Activated CD4-positive, alpha-beta T cell treated with anti-CD3 and anti-CD28 coated beads, Interleukin-2, amount 10 ng/mL, durations not matched to agents 7 days and 5 days (primary cell): ENCODE results near the gene ATF5. TPM values are rescaled to one million over a fixed set of nuclear protein-coding genes. Genes with fewer than 3 reads are reported as not detected.
"Not testable (repeated sequence)": the region's sequence is repeated elsewhere in the genome, so short reads cannot be mapped to it uniquely, and the experiment has no call there.

Experiments used
- CTCF ChIA-PET: fragments of 350-600 bp; sonication (Branson Sonifier 250); formaldehyde crosslinking; loops from one replicate; lab custom pipeline; 2021; ENCODE audit warnings: antibody characterized with exemption; lab: Charles Lee
- POLR2A ChIA-PET: fragments of 350-600 bp; sonication (Branson Sonifier 250); formaldehyde crosslinking; loops from one replicate; lab custom pipeline; 2021; ENCODE audit warnings: antibody characterized with exemption; lab: Charles Lee
- DNase-seq: peaks from one replicate; pipeline ENCODE4 v3.0.0-alpha.2; 2020
- H3K27ac Mint-ChIP-seq: one replicate; pipeline ENCODE4 v1.8.0; 2021; ENCODE audit warnings: mild to moderate bottlenecking, moderate library complexity, mixed read lengths
- H3K27me3 Mint-ChIP-seq: one replicate; pipeline ENCODE4 v1.8.0; 2021; ENCODE audit warnings: mixed read lengths
- H3K36me3 Mint-ChIP-seq: one replicate; pipeline ENCODE4 v1.8.0; 2021; ENCODE audit warnings: low read depth, mixed read lengths
- H3K4me1 Mint-ChIP-seq: one replicate; pipeline ENCODE4 v1.8.0; 2021; ENCODE audit warnings: mixed read lengths
- H3K4me3 Mint-ChIP-seq: one replicate; pipeline ENCODE4 v1.8.0; 2021; ENCODE audit warnings: mild to moderate bottlenecking, moderate library complexity, mixed read lengths
- H3K9me3 Mint-ChIP-seq: one replicate; pipeline ENCODE4 v1.8.0; 2021; ENCODE audit warnings: mixed read lengths
- total RNA-seq, 2 experiments: library from RNA; stranded (reverse); gene quantifications; one replicate each; pipeline ENCODE4 v1.2.3, GENCODE V29; 2021

Gene ATF5
- total RNA-seq, 2 experiments from 2014 or later = 10.5 to 12.1 TPM

DNA sequence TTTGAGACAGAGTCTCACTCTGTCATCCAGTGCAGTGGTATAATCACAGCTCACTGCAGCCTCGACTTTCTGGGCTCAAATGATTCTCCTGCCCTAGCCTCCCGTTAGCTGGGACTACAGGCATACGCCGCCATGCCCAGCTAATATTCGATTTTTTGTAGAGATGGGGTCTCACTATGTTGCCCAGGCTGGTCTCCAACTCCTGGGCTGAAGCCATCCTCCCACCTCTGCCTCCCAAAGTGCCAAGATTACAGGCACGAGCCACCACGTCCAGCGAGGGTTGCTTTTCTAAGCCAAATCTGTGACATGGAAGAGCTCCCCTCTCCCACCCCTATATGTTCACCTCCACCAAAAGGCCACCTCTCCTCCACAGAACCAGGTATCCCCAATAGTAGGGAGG, 10.9 kb upstream of the ATF5 start:
- Mint-ChIP-seq H3K36me3 (peaks cover 61% of the 10 kb centered on the region), H3K4me3 (no peak overlapping the region), H3K27ac (no peak overlapping the region), H3K9me3 (no peaks in the 10 kb centered on the region), H3K4me1 (peaks cover 34% of the 10 kb centered on the region), H3K27me3 (no peaks in the 10 kb centered on the region)
- CTCF ChIA-PET = interaction anchor here (0.7 to 1.5 kb wide), 3 partner anchors 9 to 448 kb away, joined by 4 to 9 read pairs (median 5); no protein-coding TSS in a partner anchor
- DNase-seq = no peak
- POLR2A ChIA-PET = interaction anchor here (0.8 kb wide), 1 partner anchor 24 kb away, joined by 4 read pairs; no protein-coding TSS in a partner anchor

DNA sequence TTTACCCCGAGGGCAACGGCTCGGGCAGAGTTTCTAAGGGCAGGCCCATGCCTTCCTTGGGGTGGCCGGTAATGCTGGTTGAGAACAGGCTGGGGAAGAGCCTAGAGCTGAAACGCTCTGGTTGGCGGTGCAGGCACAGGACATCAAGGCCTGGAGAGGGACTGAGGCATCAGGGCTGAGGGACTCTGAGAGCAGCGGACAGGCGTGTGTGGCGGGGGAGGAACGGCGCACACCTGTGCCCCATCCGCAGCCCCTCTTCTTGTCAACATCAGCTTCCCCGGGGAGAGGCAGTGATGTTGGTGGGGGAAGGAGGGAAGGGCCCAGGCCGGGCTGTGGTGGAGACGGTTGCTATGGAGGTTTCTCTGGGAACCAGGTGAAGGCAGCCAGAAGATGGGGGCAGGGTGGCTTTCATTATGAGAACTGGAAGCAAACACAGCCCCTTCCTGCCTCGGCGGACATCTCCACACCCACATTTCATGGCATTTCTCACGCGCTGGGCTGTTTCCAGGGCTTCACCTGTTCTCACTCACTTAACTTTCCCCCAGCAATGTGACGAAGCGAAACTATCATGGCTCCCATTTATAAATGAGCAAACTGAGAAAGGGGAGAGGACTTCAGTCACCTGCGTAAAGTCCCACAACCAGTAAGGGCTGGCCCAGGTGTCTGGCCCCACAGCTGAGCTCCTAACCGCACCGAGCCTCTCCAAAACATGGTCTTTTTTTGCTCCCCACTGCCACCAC, 8.2 kb upstream of the ATF5 start:
- Mint-ChIP-seq H3K27ac (no peak overlapping the region), H3K36me3 (peaks cover 55% of the 10 kb centered on the region), H3K4me1 (peaks cover 39% of the 10 kb centered on the region), H3K4me3 (no peak overlapping the region), H3K27me3 (no peaks in the 10 kb centered on the region), H3K9me3 (no peaks in the 10 kb centered on the region)
- DNase-seq = no peak
- CTCF ChIA-PET = interaction anchor here (1.3 kb wide), 1 partner anchor 14 kb away, joined by 4 read pairs; no protein-coding TSS in a partner anchor
- POLR2A ChIA-PET = no interaction called here

DNA sequence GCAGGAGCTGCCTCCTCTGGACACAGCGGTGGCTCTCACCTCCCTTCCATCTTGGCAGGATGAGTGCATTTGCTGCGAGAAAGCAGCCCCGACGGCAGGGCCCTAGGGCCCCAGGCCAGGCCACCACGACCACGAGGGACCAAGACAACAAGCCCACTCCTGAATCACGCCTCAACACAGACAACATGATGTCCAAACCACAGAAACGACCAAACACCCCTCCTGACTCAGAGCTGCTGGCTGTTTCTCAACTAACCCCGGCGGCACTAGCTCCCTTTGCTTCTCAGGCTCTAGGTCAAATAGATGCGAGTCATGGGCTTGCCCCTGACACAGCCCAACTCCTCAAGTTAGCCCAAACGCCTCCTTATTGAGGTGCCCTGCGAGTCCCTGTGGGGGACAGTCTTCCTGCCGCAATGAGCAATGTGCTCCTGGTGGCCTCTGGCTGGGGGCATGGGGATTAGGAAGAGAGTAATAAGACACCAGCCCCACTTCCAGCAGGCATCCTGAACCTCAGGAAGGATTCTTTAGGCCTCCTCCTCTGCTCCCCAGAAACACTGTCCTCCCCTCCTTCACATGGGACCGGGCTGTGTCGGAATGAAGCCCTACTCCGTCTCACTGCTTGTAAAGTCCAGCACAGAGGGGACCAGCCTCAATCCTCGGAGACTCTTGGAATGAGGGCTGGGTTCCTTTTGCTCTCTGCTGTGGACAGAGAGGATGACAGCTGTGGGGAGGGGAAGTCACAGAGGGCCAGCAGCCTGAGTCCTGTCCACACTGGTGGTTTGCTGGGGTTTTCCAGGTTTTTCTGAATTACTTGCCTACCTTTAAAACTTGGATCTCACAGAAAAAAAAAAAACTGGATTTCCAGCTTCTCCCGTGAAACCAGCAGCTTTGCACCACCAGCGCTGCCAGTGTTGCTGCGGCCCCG, 6.9 kb upstream of the ATF5 start:
- POLR2A ChIA-PET = no interaction called here
- Mint-ChIP-seq H3K27me3 (no peaks in the 10 kb centered on the region), H3K36me3 (peaks cover 53% of the 10 kb centered on the region), H3K9me3 (no peaks in the 10 kb centered on the region), H3K4me3 (no peak overlapping the region), H3K27ac (no peak overlapping the region), H3K4me1 (peaks cover 42% of the 10 kb centered on the region)
- CTCF ChIA-PET = interaction anchor here (0.6 to 1.3 kb wide), 3 partner anchors 15 to 447 kb away, joined by 3 to 4 read pairs (median 3); no protein-coding TSS in a partner anchor
- no peak for DNase-seq

DNA sequence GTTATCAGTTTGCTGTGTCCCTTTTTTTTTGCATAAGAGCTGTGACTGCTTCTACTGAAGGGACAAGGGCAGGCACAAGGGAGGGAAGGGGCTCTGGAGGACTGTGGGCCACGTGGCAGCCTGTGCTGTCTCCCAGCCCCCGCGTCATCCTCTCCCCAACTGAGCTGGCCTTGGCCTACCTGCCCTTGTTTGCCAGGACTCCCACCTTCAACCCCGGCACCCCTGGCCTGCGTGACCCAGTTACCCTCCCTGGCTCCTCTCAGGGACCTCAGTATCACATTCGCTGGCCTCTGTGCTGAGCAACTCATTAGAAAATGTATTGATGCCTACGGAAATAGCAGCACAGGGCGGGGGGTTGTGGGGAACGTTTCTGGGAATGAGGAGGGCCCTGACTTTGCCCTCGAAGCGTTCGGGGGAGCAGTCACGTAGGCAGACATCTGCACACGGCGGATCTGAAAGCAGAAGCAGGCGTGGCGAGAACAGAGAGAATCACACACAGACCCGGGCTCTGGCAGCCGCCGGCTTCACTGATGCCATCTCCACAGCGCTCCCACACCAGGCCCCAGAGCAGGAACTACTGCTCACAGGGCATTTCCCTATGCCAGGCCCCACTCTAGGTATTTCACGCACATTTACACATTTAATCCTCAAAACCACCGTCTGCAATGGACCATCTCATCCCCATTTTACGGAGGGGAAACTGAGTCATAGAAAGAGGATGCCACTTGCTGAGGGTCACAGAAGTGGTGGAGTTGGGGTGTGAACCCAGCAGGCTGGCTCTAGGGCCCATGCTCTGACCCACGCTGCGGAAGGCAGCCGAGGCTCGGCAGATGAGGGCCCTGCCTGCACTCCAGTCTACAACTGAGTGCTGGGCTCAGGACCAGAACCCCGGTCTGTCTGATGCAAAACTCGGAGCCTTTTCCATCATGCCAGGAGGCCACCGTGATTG, 5.7 kb upstream of the ATF5 start:
- POLR2A ChIA-PET = no interaction called here

DNA sequence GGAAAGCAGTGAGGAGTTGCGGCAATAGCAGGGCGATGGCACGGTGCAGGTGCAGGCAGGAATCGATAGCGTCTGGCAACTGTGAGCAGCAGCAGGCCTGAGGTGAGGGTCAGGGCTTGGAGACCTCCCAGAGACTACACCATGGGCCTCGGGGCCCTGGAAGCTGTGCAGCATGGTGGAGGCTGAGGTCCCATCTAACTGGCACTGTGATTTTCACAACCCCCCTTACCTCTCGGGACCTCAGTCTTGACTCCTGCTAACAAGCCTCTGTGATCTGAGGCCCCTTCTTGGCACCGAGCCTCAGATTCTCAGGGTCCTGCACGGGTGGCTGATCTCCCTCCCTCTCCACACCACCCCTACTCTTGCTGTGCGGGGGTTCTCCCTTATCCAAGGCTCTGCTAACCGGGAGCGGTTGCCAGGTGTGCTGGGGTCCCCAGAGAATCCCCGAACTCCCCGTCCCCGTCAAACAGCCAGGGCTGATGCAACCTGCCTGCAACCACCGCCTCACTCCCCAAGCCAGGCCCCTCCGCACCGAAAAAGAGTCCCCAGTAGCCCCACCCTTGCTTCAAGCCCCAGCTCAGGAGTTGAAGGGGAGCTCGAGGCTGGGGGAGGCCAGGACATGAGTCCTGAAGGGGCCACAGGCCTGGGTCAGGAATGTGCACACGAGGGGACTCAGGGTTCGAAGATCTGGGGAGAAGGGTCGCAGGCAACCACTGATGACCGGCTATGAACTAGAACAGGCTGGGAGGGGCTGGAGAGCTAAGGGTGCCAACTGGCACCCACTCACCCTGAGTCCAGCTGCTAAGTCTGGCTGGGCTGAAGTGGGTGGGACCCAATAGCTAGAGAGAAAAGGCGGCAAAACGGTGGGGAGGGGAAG, 4.8 kb upstream of the ATF5 start:
- Mint-ChIP-seq H3K4me1 (peaks cover 51% of the 10 kb centered on the region), H3K27me3 (no peaks in the 10 kb centered on the region), H3K4me3 (no peak overlapping the region), H3K36me3 (peaks cover 59% of the 10 kb centered on the region), H3K9me3 (no peaks in the 10 kb centered on the region), H3K27ac (no peak overlapping the region)
- CTCF ChIA-PET = interaction anchor here (0.6 to 1.1 kb wide), 2 partner anchors 16 to 17 kb away, joined by 3 read pairs; no protein-coding TSS in a partner anchor
- DNase-seq = no peak
- POLR2A ChIA-PET = no interaction called here

More for the DNA sequence above, 5.7 kb upstream of the ATF5 start:
- CTCF ChIA-PET = interaction anchor here (0.6 kb wide), 1 partner anchor 445 kb away, joined by 3 read pairs; no protein-coding TSS in a partner anchor
- Mint-ChIP-seq H3K27ac (no peak overlapping the region), H3K4me3 (no peak overlapping the region), H3K4me1 (peaks cover 48% of the 10 kb centered on the region), H3K36me3 (peaks cover 53% of the 10 kb centered on the region), H3K9me3 (no peaks in the 10 kb centered on the region), H3K27me3 (no peaks in the 10 kb centered on the region)
- no peak for DNase-seq

DNA sequence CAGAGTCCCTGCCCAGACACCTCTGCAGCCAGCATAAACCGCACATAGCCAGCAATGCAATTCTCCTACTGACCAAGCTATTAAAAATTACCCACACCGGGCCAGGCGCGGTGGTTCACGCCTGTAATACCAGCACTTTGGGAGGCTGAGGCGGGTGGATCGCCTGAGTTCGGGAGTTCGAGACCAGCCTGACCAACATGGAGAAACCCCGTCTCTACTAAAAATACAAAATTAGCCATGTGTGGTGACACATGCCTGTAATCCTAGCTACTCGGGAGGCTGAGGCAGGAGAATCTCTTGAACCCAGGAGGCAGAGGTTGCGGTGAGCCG, 4.2 kb upstream of the ATF5 start:
- POLR2A ChIA-PET, H3K9me3 Mint-ChIP-seq, H3K27ac Mint-ChIP-seq, H3K27me3 Mint-ChIP-seq, H3K4me3 Mint-ChIP-seq, DNase-seq: not testable (repeated sequence)
- peaks cover 58% of the 10 kb centered on the region for H3K36me3 Mint-ChIP-seq
- CTCF ChIA-PET = interaction anchor here (0.6 to 1.1 kb wide), 2 partner anchors 17 to 18 kb away, joined by 3 read pairs; no protein-coding TSS in a partner anchor
- H3K4me1 Mint-ChIP-seq = peaks cover 50% of the 10 kb centered on the region

DNA sequence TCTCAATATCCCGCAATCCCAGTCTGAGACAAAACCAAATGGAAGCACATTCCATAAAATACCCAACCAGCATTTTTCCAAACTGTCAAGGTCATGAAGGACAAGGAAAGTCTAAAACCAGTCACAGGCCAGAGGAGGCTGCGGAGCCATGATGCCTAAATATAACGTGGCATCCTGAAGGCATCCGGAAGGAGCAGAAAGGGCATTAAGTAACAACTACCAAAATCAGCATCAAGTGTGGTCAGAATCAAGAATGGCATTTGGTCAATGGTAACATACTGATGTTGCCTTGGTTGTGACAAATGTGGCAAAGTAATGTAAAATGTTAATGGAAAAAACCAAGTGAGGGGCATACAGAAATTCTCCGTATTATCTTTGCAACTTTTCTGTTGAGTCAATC, 3.5 kb upstream of the ATF5 start:
- H3K9me3 Mint-ChIP-seq = no peaks in the 10 kb centered on the region
- DNase-seq = no peak
- no peak overlapping the region for H3K27ac Mint-ChIP-seq
- ChIA-PET POLR2A (no interaction called here), CTCF (no interaction called here)
- H3K27me3 Mint-ChIP-seq = no peaks in the 10 kb centered on the region
- peaks cover 61% of the 10 kb centered on the region for H3K36me3 Mint-ChIP-seq
- peaks cover 56% of the 10 kb centered on the region for H3K4me1 Mint-ChIP-seq
- no peak overlapping the region for H3K4me3 Mint-ChIP-seq

DNA sequence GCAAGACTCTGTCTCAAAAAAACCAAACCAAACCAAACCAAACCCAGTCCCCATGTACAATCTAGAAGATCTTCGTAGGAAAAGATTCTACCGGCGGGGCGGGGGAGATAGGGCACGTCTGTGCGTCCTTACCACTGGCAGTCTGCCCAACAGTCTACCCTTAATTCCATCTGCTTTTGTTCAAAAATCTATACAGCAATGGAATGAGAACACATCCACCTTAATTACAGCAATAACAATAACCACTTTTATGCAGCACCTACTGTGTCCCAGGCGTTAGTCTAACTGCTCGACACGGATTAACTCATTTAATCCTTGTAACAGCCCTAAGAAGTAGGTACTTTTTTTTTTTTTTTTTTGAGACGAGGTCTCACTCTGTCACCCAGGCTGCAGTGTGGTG, 2.5 kb upstream of the ATF5 start:
- Mint-ChIP-seq H3K9me3 (no peaks in the 10 kb centered on the region), H3K36me3 (peaks cover 55% of the 10 kb centered on the region), H3K4me3 (no peak overlapping the region), H3K4me1 (peaks cover 56% of the 10 kb centered on the region), H3K27me3 (no peaks in the 10 kb centered on the region), H3K27ac (no peak overlapping the region)
- ChIA-PET POLR2A (no interaction called here), CTCF (interaction anchor here (1.9 kb wide), 1 partner anchor 9 kb away, joined by 9 read pairs; no protein-coding TSS in a partner anchor)
- DNase-seq = no peak

DNA sequence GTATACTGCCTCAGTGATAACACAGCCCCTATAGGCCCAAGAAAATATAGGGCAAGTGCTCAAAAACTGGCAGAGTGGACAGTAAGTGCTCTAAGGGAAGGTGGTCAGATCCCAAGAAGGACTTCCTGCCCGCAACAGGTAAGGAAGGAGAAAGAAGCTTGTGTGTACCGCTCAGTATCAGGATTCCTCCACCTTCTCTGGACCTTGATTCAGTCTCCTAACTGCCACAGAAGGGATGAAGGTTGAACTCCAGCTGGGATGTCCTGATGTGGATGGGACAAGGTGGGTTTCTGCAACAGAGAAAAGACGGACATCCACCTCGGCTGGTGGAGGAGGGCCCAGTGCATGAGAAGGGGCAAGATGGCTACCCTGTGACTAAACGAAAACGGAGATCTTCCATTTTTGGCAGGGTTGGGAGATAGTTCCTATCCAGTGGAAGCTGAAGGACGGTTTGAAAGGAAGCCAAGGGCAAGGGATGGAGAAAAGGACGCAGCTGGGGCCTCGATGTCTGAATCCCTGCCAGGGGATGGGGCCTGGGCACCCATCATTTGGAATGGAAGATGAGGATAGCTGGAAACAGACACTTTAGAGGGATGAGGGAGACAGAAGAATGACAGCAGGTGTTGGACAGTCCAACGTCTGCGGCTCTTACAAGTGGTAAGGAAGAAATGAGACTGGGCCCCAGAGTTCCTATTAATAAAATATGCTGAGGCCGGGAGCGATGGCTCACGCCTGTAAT, 1.3 kb upstream of the ATF5 start:
- Mint-ChIP-seq H3K27me3 (no peaks in the 10 kb centered on the region), H3K4me1 (peaks cover 58% of the 10 kb centered on the region), H3K27ac (peak overlapping the region; percentile 75), H3K9me3 (no peaks in the 10 kb centered on the region), H3K4me3 (peak overlapping the region; percentile 93), H3K36me3 (peaks cover 54% of the 10 kb centered on the region)
- DNase-seq = no peak
- CTCF ChIA-PET = interaction anchor here (1.0 to 2.6 kb wide), 7 partner anchors 8 to 255 kb away, joined by 3 to 9 read pairs (median 6); partner anchors contain the start of gene AKT1S1
- POLR2A ChIA-PET = interaction anchor here (0.8 kb wide), 1 partner anchor 16 kb away, joined by 3 read pairs; no protein-coding TSS in a partner anchor

DNA sequence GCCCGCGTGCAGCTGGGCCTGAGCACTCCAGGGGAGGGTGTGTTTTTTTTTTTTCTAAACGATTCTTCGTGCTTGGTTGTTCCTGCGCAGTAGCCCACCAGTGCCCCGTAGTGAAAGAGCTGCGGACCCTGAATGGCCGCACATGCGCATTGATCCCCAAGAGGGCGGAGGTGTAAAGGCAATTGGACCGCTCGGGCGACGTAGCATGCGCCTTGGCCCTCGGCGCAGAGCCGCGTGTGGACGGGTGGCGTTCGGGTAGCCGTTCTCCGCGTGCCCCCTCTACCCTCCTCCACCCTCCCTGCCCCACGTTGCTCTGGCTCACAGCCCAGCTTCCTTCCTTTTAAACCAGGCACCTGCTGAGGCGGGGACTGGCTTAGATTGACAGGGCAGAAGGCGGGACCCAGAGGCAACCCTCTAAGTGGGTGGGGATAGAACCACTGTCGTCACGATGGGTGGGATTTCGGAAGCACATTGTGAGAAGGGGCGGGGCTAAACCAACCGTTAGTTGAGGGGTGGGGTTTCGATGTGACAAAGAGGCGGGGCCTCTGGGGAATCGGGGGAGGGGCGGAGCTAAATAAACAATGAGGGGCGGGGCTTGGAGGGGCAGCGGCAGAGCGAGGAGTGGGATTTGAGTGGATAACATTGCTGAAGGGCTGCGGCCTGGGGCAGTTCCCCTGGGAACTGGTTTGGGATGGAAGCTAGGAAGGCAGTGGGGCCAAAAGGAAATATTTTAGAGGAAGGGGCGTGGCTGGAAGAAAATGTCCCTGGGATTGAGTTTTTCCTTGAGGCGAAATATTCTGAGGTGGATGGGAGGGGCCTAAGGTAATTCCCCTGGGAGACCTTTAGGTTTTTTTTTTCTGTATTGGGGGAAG, 842 bp downstream of the ATF5 start:
- H3K36me3 Mint-ChIP-seq = peaks cover 44% of the 10 kb centered on the region
- DNase-seq = peak; percentile 96
- H3K4me3 Mint-ChIP-seq = peak overlapping the region; percentile 93
- peak overlapping the region; percentile 99 for H3K27ac Mint-ChIP-seq
- peaks cover 59% of the 10 kb centered on the region for H3K4me1 Mint-ChIP-seq
- ChIA-PET CTCF (interaction anchor here (1.0 to 2.6 kb wide), 5 partner anchors 8 to 58 kb away, joined by 3 to 8 read pairs (median 6); no protein-coding TSS in a partner anchor), POLR2A (interaction anchor here (0.6 to 2.0 kb wide), 3 partner anchors 32 to 974 kb away, joined by 3 to 4 read pairs (median 3); partner anchors contain the start of gene PTOV1)
- H3K27me3 Mint-ChIP-seq = no peaks in the 10 kb centered on the region
- H3K9me3 Mint-ChIP-seq = no peaks in the 10 kb centered on the region
